Erythroblast (primary cell): Measurements from ENCODE around the gene SAMD4A.

Source experiments
- DNase-seq, 2 experiments: peaks; one replicate each; lab custom pipeline; 2025; lab: John Stamatoyannopoulos, UW
- GATA1 ChIP-seq: IDR thresholded peaks from 2 replicates; pipeline ENCODE4 v1.6.1; 2011; ENCODE audit warnings: low read depth, mild to moderate bottlenecking, control low read depth, low read length, moderate library complexity
- POLR2A ChIP-seq: IDR thresholded peaks from 2 replicates; pipeline ENCODE4 v1.6.1; 2011; ENCODE audit warnings: mild to moderate bottlenecking, low read length

Gene SAMD4A, protein sequence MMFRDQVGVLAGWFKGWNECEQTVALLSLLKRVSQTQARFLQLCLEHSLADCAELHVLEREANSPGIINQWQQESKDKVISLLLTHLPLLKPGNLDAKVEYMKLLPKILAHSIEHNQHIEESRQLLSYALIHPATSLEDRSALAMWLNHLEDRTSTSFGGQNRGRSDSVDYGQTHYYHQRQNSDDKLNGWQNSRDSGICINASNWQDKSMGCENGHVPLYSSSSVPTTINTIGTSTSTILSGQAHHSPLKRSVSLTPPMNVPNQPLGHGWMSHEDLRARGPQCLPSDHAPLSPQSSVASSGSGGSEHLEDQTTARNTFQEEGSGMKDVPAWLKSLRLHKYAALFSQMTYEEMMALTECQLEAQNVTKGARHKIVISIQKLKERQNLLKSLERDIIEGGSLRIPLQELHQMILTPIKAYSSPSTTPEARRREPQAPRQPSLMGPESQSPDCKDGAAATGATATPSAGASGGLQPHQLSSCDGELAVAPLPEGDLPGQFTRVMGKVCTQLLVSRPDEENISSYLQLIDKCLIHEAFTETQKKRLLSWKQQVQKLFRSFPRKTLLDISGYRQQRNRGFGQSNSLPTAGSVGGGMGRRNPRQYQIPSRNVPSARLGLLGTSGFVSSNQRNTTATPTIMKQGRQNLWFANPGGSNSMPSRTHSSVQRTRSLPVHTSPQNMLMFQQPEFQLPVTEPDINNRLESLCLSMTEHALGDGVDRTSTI

DNA sequence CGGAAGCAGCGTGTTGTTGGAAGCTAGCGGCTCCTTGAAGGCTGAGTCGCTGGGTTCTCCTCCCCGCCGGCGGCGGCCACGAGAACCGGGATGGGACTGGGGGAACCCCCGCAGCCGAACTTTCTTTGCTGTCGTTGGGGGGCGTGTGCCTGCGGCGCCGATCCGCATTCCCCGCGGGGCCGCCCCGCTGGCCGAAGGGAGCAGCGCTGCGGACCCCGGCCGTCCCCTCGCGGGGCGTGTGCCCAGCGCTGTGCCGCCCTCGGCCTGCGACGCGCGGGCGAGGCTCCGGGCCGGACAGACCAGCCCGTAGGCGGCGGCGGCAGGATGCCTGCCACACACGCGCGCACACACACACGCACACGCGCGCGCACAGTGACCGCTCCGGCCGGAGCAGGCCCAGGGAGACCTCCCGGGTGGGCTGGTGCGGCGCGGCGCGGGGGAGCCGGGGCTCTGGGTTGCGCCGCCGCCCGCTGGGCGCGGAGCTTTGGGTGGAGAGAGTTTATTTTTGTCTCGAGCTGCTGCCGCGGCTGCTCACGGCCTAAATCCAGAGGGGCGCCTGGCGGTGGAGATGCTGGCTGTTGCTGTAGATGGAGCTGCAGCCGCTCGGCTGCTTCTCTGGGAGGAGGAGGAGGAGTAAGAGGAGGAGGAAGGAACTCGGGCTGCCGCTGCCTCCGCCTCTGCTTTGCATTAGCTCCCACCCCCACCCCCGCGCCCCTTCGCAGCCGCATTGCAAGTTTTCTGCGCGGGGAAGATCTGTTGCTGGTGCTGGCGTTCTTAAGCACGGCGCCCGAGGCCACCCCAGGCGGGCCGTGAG, at the start of gene SAMD4A:
Gene SAMD4A (plus strand): TSS at position 719 of the 814 bp plus-strand sequence. CDS start 789 bp downstream, outside the sequence.
- peak; percentile 63 to 67 for DNase-seq
- TF ChIP-seq POLR2A: no peak
- no peak for TF ChIP-seq GATA1

DNA sequence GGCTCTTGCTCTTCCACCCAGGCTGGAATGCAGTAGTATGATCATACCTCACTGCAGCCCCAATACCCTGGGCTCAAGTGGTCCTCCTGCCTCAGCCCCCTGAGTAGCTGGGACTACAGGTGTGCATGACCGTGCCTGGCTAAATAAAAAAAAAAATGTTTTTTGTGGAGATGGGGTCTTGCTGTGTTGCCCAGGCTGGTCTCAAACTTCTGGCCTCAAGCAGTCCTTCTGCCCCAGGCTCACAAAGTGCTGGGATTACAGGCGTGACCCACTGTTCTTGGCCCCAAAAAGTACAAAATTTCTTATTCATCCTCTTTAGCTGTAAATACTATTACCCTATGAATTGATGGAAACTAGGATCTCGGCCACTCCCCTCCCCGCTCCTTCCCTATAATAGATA, 42.5 kb upstream of the SAMD4A start:
- DNase-seq: no peak
- TF ChIP-seq GATA1: no peak
- TF ChIP-seq POLR2A: no peak

DNA sequence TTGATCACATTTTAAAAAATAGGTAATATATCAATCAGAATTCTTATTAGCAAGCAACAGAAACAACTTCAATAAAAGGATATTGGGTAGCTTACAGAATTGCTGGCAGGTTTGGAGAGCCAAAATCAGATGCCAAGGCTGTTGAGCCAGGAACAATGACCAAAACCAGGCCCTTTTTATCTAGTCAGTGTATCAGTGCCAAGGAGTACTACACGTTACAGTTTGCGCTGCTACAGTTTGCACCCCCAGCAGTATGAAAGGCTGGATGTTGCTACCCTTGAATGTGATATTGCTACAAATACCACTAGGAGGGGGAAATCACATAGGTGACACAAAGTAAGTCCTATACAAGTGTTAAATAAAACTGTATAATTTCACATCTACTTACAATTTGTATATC, 38.0 kb upstream of the SAMD4A start:
- DNase-seq: no peak
- TF ChIP-seq POLR2A: no peak
- no peak for TF ChIP-seq GATA1

DNA sequence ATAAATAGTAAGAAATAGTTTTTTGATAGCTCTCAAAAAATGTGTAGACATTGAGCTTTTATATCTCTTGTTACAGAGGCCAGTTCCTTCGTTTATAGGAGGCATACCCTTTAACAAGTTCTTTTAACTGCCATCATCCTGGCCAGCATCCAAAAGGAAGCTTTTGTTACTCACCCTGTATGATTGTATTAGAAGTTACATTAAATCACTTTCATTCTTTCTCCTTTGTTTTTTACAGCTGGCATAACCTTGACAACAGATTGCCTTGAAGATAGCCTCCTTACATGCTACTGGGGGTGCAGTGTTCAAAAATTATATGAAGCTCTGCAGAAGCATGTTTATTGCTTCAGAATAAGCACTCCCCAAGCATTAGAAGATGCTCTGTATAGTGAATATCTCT, 37.1 kb upstream of the SAMD4A start:
- no peak for TF ChIP-seq GATA1
- no peak for TF ChIP-seq POLR2A
- DNase-seq: no peak

DNA sequence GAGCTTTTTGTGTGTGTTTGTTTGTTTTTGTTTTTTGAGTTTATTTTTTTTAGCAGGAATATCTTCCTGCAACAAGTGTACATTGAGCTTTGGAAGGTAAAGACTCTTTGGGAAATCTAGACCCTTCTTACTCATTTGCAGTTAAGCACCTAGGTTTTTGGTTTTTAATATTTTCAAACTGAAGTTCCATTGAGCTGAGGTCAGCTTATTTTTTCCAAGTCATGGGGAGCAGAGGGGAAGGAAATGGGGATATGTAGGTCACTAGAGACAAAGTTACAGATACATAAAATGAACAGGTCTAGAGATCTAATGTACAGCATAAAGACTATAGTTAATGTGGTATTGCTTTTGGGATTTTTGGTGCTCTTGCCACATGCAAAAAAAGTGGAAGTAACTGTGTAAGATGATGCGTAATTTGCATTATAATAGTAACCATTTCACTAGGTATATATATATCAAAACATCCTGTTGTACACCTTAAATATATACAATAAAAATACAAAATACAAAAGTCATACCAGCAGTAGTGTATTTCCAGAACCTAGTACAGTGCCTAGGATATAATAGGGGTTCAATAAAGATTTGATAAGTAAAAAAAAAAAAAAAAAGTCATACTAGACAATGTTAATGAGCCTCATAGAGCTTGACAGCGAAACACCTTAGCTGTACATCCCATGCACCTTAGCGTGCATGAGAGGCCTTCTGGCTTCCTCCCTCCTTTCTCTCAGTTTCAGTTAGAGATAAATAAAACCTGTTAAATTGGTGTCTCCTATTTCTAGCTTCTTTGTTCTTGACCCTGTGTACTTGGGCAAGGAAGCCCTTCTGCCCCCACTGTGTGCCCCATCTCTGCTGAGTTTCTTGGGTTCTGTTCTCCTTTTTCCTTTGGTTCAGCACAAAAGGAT, 34.6 kb upstream of the SAMD4A start:
- no peak for DNase-seq
- TF ChIP-seq POLR2A: no peak
- TF ChIP-seq GATA1: no peak

DNA sequence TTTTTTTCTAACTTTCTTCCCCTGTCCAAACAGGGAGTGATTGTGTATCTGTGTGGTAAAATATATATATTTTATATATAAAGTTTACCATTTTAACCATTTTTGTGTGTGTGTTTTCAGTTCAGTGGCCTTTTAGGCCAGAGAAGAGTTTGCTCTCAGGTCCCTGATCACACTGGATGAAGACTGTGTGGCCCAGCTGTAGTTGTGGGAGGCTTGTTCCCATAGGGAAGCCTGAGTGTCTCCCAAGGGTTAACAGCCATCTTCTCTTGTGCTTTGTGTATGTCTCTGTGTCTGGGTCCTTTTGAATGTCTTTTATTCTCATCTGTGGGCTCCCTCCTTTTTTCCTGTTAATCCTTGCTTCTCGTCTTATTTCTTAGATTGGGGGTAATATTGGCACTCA, 33.8 kb upstream of the SAMD4A start:
- TF ChIP-seq GATA1: no peak
- TF ChIP-seq POLR2A: no peak

DNA sequence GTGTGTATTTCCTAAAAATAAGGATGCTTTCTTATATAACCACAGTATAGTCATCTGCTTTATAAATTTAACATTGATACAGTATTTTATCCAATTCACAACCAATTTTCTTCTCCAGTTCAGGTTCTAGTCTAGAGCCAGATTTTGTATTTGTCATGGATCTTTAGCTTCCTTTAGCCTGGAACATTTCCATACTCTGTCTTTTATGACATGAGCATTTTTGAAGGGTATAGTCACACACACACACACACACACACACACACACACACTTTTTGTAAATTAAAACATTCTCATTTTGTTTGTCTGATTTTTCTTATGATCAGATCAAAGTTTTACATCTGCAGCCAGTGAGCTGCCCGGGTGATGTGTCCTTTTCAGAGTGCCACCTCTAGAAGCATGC, 31.8 kb upstream of the SAMD4A start:
- TF ChIP-seq GATA1: no peak
- DNase-seq: no peak

More for the DNA sequence above, 33.8 kb upstream of the SAMD4A start:
- no peak for DNase-seq

DNA sequence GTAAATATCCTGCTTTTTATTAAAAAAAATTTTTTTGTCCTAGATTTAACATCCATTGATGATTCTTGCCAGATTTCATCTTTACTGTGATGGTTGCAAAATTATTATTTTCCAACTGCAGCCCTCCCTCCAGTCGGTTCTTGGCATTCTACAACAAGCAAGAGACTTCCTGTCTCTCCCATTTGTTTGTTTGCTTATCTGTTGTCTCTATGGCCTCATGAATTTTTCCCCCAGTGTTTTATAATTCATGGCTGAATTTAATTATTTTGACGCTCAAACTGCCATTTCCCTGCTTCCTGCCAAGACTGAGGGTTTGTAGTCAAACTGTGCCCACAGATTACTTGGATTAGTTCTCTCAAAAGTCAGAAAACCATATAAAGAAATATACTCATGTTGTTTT, 31.3 kb upstream of the SAMD4A start:
- TF ChIP-seq GATA1: no peak
- no peak for TF ChIP-seq POLR2A
- DNase-seq: no peak

DNA sequence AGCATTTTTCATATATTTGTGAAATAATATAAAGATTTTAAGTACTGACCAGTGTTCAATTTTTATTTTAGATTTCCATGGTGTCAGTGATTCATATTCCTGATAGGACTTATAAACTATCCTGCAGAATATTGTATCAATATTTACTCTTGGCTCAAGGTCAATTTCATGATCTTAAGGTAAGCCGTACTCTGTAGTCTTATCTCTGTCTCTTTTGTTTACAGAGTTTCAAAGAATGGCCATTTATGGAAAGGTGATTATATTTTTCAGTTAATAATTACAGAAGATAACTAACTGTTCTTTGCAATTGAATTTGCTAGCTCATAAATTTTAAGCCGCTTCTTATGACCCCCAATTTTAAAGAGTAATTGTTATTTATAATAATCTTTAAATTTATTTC, 29.3 kb upstream of the SAMD4A start:
- no peak for DNase-seq
- TF ChIP-seq POLR2A (no peak), GATA1 (no peak)

DNA sequence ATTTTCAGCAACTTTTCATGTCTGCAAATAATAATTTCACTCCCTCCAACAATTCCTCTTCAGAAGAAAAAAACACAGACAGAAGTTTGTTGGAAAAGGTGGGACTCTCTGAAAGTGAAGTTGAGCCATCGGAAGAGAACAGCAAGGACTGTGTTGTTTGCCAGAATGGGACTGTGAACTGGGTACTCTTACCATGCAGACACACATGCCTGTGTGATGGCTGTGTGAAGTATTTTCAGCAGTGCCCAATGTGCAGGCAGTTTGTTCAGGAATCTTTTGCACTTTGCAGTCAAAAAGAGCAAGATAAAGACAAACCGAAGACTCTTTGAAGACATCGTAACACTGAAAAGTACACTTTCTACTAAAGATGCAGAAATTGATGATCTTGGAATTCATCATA, 28.9 kb upstream of the SAMD4A start:
- no peak for DNase-seq

DNA sequence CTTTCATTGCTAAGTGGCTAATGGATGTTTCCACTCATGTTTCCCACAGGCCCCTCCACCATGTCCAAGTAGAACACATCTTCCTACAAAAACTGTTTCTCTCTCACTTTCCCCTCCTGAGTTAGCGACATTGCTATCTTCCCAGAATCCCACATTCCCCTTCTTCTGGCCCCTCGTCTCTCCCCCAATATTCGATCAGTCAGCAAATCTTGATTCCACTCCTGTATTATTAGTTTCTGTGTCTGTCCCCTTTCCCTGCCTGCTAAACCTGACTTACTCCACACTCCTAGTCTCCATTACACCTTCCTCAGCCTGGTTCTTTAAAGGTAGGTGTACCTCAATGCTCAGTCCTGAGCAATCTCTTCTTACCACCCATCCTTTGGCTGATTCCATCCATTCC, 19.3 kb upstream of the SAMD4A start:
- DNase-seq: no peak
- TF ChIP-seq GATA1 (no peak), POLR2A (no peak)

More for the DNA sequence above, 28.9 kb upstream of the SAMD4A start:
- TF ChIP-seq POLR2A (no peak), GATA1 (no peak)

DNA sequence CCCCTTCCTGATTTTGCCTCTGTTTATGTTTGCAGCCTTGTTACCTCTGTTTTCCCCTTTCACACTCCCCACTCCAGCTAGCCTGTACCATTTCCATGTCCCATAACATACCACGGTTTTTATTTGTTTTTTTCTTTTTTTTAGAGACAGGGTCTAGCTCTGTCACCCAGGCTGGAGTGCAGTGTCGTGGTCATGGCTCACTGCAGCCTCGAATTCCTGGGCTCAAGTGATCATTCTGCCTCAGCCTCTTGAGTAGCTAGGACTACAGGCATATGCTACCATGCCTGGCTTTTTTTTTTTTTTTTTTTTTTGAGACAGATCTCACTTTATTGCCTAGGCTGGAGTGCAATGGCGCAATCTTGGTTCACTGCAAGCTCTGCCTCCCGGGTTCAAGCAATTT, 18.4 kb upstream of the SAMD4A start:
- DNase-seq: no peak
- TF ChIP-seq POLR2A (no peak), GATA1 (no peak)

DNA sequence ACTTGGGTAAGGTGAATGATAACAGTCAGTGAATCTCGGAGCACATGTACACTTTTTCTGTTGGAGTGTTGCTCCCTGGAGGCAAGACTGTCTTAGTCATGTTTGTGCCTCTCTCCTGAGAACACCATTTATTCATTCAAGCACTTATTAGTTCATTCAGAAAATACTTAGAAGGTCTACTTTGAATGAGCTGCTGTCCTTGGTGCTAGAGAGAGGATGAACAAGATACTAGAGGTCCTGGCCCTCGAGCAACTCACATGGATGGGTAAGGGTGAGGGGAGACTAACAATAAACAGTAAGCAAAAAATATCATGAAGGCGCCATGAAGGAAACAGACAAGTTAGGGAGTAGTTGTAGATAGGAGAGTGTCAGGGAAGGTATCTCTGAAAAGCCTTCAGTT, 17.1 kb upstream of the SAMD4A start:
- no peak for DNase-seq
- TF ChIP-seq GATA1 (no peak), POLR2A (no peak)
